Measurements from ENCODE around the gene ADRA2C.

DNA sequence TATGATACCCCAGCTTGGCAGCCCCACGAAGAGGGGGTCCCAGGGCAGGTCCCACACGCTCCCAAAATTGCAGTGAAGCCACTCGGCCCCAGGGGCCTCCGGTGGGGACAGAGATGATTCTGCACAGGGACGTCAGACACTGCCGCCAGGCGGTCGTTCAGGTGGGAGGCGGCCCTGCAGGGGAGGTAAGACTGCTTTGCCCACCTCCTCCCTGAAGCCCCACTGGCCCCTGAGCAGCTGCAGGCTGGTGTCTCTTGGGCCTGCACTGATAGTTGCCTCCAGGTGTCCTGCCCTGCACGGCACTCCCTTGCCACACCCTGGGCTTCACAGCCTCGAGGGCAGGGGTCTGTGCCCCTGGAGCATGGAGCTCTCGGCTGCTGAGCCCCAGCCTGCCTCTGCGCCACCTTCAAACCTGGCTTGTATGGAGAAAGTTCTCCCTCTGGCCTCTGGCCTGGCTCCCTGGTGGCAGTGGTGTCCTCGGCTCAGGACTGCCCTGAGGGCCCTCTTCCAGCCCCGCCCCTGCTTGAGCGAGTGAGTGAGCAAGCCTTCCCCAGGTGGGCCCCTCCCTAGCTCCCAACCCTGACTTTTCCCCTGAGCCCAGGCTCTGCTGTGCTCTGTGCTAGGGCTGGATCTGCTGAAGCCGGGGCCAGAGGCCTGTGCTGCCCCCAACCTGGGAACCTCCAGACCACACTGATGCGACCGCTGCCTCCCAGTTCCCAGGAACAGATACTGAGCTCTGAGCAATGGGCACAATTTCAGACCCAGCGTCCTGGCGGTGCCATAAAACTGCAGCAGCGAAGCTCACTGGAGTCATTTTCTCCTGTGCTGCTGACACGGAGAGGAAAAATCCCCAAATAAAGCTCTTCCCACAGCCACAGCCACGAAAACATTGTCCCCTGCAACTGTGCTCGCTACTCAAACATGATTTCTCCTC lies 16.1 kb downstream of the ADRA2C start:
- TF ChIP-seq, protein P1, sequence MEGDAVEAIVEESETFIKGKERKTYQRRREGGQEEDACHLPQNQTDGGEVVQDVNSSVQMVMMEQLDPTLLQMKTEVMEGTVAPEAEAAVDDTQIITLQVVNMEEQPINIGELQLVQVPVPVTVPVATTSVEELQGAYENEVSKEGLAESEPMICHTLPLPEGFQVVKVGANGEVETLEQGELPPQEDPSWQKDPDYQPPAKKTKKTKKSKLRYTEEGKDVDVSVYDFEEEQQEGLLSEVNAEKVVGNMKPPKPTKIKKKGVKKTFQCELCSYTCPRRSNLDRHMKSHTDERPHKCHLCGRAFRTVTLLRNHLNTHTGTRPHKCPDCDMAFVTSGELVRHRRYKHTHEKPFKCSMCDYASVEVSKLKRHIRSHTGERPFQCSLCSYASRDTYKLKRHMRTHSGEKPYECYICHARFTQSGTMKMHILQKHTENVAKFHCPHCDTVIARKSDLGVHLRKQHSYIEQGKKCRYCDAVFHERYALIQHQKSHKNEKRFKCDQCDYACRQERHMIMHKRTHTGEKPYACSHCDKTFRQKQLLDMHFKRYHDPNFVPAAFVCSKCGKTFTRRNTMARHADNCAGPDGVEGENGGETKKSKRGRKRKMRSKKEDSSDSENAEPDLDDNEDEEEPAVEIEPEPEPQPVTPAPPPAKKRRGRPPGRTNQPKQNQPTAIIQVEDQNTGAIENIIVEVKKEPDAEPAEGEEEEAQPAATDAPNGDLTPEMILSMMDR (IDR thresholded peaks at IDR 0.05): no peak
- TF ChIP-seq POLR2A (IDR thresholded peaks at IDR 0.05): no peak
